GM12878 (cell line): ENCODE results near the gene GH2. TPM values are rescaled to one million over a fixed set of nuclear protein-coding genes. Genes with fewer than 3 reads are reported as not detected.

Source experiments
- ATAC-seq: fragments of 200-7000 bp; cut with Tn5 transposase; 3 replicates; pipeline ENCODE4 v1.9.1; 2020; ENCODE audit warnings: mild to moderate bottlenecking, moderate library complexity
- BruUV-seq: library from RNA; stranded (reverse); fragments of 400-500 nt; replicated peaks from 2 replicates; lab custom pipeline; 2021; lab: Mats Ljungman, UMichigan
- CTCF ChIA-PET: fragments of 300-600 bp; sonication (Branson Sonifier 250); formaldehyde crosslinking; extraction: SDS; loops from one replicate; lab custom pipeline; 2021; ENCODE audit warnings: inconsistent platforms; lab: Yijun Ruan, JAX
- POLR2A ChIA-PET: fragments of 350-600 bp; formaldehyde crosslinking; extraction: SDS; loops from one replicate; lab custom pipeline; 2021; ENCODE audit warnings: inconsistent platforms; lab: Charles Lee
- RAD21 ChIA-PET: fragments of 300-600 bp; sonication (Branson Sonifier 250); formaldehyde crosslinking; loops from one replicate; lab custom pipeline; 2023; ENCODE audit warnings: antibody characterized with exemption; ENCODE audit not compliant: unreplicated experiment; lab: Charles Lee
- SMC1A ChIA-PET: fragments of 300-600 bp; sonication (Branson Sonifier 250); formaldehyde crosslinking; loops from one replicate; lab custom pipeline; 2023; ENCODE audit not compliant: unreplicated experiment, uncharacterized antibody; lab: Charles Lee
- DNase-seq: peaks from one replicate; pipeline ENCODE4 v3.0.0-alpha.2; 2011; ENCODE audit warnings: low read depth, low spot score
- FAIRE-seq: peaks from 3 replicates; lab custom pipeline; 2011; peaks lifted over from hg19 to GRCh38; lab: Jason Lieb, UNC
- H2AFZ ChIP-seq: 2 replicates; pipeline ENCODE4 v1.6.0; 2011; ENCODE audit warnings: low read depth, low read length, control low read depth; ENCODE audit not compliant: control insufficient read depth
- H3K27ac ChIP-seq: 2 replicates; pipeline ENCODE4 v1.5.1; 2011; ENCODE audit warnings: control low read depth; ENCODE audit not compliant: control insufficient read depth, insufficient read depth
- H3K27me3 ChIP-seq, 2 experiments: replicated peaks in 1 of 2; 2 replicates each; pipeline versions ENCODE4 v1.6.0 to v1.6.1; 2011; ENCODE audit warnings: low read length in 1 of 2; ENCODE audit not compliant: control insufficient read depth in 2 of 2, insufficient read depth in 2 of 2
- H3K36me3 ChIP-seq, 2 experiments: 2 replicates each; pipeline ENCODE4 v1.5.1; 2011; ENCODE audit warnings: low read length in 1 of 2; ENCODE audit not compliant: control insufficient read depth in 2 of 2, insufficient read depth in 2 of 2
- H3K4me1 ChIP-seq: 2 replicates; pipeline ENCODE4 v1.6.1; 2011; ENCODE audit warnings: mild to moderate bottlenecking, low read length, moderate library complexity, mixed read lengths; ENCODE audit not compliant: control insufficient read depth, insufficient read depth
- H3K4me2 ChIP-seq: 2 replicates; pipeline ENCODE4 v1.6.0; 2011; ENCODE audit warnings: control low read depth; ENCODE audit not compliant: control insufficient read depth, insufficient read depth
- H3K4me3 ChIP-seq: fragments of 200-600 bp; sonication (generic); 2 replicates; pipeline ENCODE4 v1.5.1; 2016
- H3K79me2 ChIP-seq: 2 replicates; pipeline ENCODE4 v1.6.0; 2011; ENCODE audit warnings: low read length; ENCODE audit not compliant: control insufficient read depth, insufficient read depth
- H3K9ac ChIP-seq: 2 replicates; pipeline ENCODE4 v1.8.0; 2011; ENCODE audit warnings: low read length, control low read depth, mixed read lengths; ENCODE audit not compliant: control insufficient read depth, insufficient read depth
- H3K9me3 ChIP-seq: replicated peaks from 3 replicates; pipeline ENCODE4 v1.5.1; 2011; ENCODE audit warnings: mild to moderate bottlenecking, low read length; ENCODE audit not compliant: control insufficient read depth, insufficient read depth
- H4K20me1 ChIP-seq: 2 replicates; pipeline ENCODE4 v1.6.0; 2011; ENCODE audit not compliant: control insufficient read depth, insufficient read depth
- CBFB ChIP-seq: IDR thresholded peaks from 2 replicates; pipeline ENCODE4 v1.6.1; 2016; ENCODE audit warnings: antibody characterized with exemption, low read depth
- E4F1 ChIP-seq: fragments of 450-650 bp; IDR thresholded peaks from 2 replicates; pipeline ENCODE4 v1.6.1; 2018; ENCODE audit warnings: borderline replicate concordance, mild to moderate bottlenecking; ENCODE audit not compliant: partially characterized antibody
- IRF4 ChIP-seq: IDR thresholded peaks from 2 replicates; pipeline ENCODE4 v1.6.1; 2011; ENCODE audit warnings: low read depth, low read length
- NFXL1 ChIP-seq: fragments of 450-650 bp; IDR thresholded peaks from 2 replicates; pipeline ENCODE4 v1.6.1; 2017; ENCODE audit warnings: antibody characterized with exemption, mild to moderate bottlenecking, borderline replicate concordance
- NR2C1 ChIP-seq: fragments of 450-650 bp; IDR thresholded peaks from 2 replicates; pipeline ENCODE4 v1.6.1; 2017; ENCODE audit warnings: antibody characterized with exemption, mild to moderate bottlenecking, moderate library complexity
- PKNOX1 ChIP-seq: fragments of 450-650 bp; IDR thresholded peaks from 2 replicates; pipeline ENCODE4 v1.6.1; 2016; ENCODE audit warnings: mild to moderate bottlenecking
- TBL1XR1 ChIP-seq: IDR thresholded peaks from 2 replicates; pipeline ENCODE4 v1.6.1; 2012; ENCODE audit warnings: low read depth, low read length, improper control_type of control experiment
- YY1 ChIP-seq: IDR thresholded peaks from 2 replicates; pipeline ENCODE4 v1.6.1; 2011; ENCODE audit warnings: low read depth, mild to moderate bottlenecking, low read length
- WGBS: methylation state at CpG from one replicate; pipeline ENCODE4 v1.1.6; 2016; ENCODE audit warnings: low lambda C conversion rate; ENCODE audit not compliant: insufficient replicate concordance, insufficient coverage; ENCODE audit errors: missing lambda C conversion rate; 5-methylcytosine and 5-hydroxymethylcytosine counted together
- in situ Hi-C: fragments of 300-500 bp; cut with MboI; formaldehyde crosslinking; loops from 9 replicates; pipeline ENCODE4 v1.14.3; 2018; ENCODE audit warnings: mixed read lengths
- intact Hi-C: fragments of 100-400 bp; cut with micrococcal nuclease; formaldehyde crosslinking; loops from one replicate; pipeline ENCODE4 v1.14.2; 2022; ENCODE audit not compliant: unreplicated experiment
- polyA plus RNA-seq, 11 experiments: library from polyadenylated mRNA; depleted of rRNA in 4 of 11; unstranded in 6 of 11; stranded (reverse) in 5 of 11; fragments of >200 nt; fragmentation: Nextera tagmentation in 4 of 11; fragmentation: Illumina TruSeq in 1 of 11; extraction: Ambion mirVana in 4 of 11; extraction: Trizol in 1 of 11; gene quantifications; 1 replicate in 1 of 11; 2 replicates in 10 of 11; pipeline versions ENCODE4 v1.2.1 to v1.2.3, GENCODE V29; 2011 to 2016; ENCODE audit warnings: inconsistent platforms in 2 of 11, missing spikeins in 2 of 11, low read depth in 1 of 11
- total RNA-seq, 4 experiments: library from RNA; depleted of rRNA in 3 of 4; stranded (reverse); fragments of >200 nt in 3 of 4; fragmentation: Illumina TruSeq in 1 of 4; extraction: Trizol in 1 of 4; gene quantifications; 2 replicates each; pipeline versions ENCODE4 v1.2.1 to v1.2.3, GENCODE V29; 2013 to 2021

GH2 gene
- total and polyA plus RNA-seq, 10 of the 15 experiments (the other 5 are each of a cell fraction or from before 2014, with no cell fraction given), result not detected

GRCh38 chr17:63914471-63914870 lies 32.7 kb upstream of the GH2 start:
- ChIA-PET RAD21 (interaction anchor here (2.4 to 9.2 kb wide), 3 partner anchors 32 to 219 kb away, joined by 12 to 288 read pairs (median 15); no protein-coding TSS in a partner anchor), CTCF (interaction anchor here (0.6 to 17.4 kb wide), 6 partner anchors 12 to 377 kb away, joined by 3 to 481 read pairs (median 260); partner anchors contain the start of genes ERN1 and ICAM2), POLR2A (no interaction called here), SMC1A (interaction anchor here (1.7 to 14.0 kb wide), 5 partner anchors 32 to 219 kb away, joined by 4 to 248 read pairs (median 15); no protein-coding TSS in a partner anchor)
- H3K9ac ChIP-seq, result no peak overlapping the region
- DNase-seq (no peak), FAIRE-seq (no peak)
- H3K27ac ChIP-seq, result no peak overlapping the region
- 97% methylated on average over 7 of the region's 7 CpGs for WGBS
- TF ChIP-seq CBFB, result no peak
- no peak for TF ChIP-seq E4F1
- no peak for TF ChIP-seq IRF4
- no peak for TF ChIP-seq YY1
- no peak for TF ChIP-seq NR2C1
- no peak for TF ChIP-seq NFXL1
- TF ChIP-seq TBL1XR1, result no peak
- no peak for TF ChIP-seq PKNOX1
- TF ChIP-seq, all 136 proteins: peak for 0
- intact Hi-C loops (no loop called here), in situ Hi-C loops (no loop called here)
- Histone ChIP-seq H3K36me3 (no peaks in the 10 kb centered on the region), H4K20me1 (no peaks in the 10 kb centered on the region), H3K79me2 (no peaks in the 10 kb centered on the region), H2AFZ (no peak overlapping the region), H3K27me3 (peaks cover 0 to 2% of the 10 kb centered on the region in 2 experiments; a peak in 2 of 4 replicates), H3K4me1 (peaks cover 7% of the 10 kb centered on the region), H3K4me3 (no peak overlapping the region), H3K4me2 (no peak overlapping the region), H3K9me3 (no peaks in the 10 kb centered on the region)
- ATAC-seq, result no peak
- no TSS peak for BruUV-seq
